ENCODE data around the gene BEND2.

- TF ChIP-seq CTCF (conservative IDR thresholded peaks at IDR 0.05) (no peak), EZH2 (IDR thresholded peaks at IDR 0.05; ENCODE audit: low read depth) (no peak)
These were observed 32.1 kb upstream of the BEND2 start for GRCh38 chrX:18252644-18253359.

All from PC-9 (cell line).